Ishikawa (cell line): Measurements from ENCODE around the gene CLDN15.

Experiments used
- CEBPB ChIP-seq: IDR thresholded peaks from 2 replicates; pipeline ENCODE4 v1.6.1; 2012
- CREB1 ChIP-seq: IDR thresholded peaks from 2 replicates; pipeline ENCODE4 v1.6.1; 2012; ENCODE audit warnings: low read depth
- EGR1 ChIP-seq: IDR thresholded peaks from 2 replicates; pipeline ENCODE4 v1.6.1; 2012
- EP300 ChIP-seq: IDR thresholded peaks from 2 replicates; pipeline ENCODE4 v1.6.1; 2012; ENCODE audit warnings: borderline replicate concordance
- FOXM1 ChIP-seq: IDR thresholded peaks from 2 replicates; pipeline ENCODE4 v1.6.1; 2012; ENCODE audit warnings: low read depth, borderline replicate concordance
- NFIC ChIP-seq: IDR thresholded peaks from 2 replicates; pipeline ENCODE4 v1.6.1; 2012
- RAD21 ChIP-seq: IDR thresholded peaks from 2 replicates; pipeline ENCODE4 v1.6.1; 2012; ENCODE audit warnings: low read depth
- REST ChIP-seq: IDR thresholded peaks from 2 replicates; pipeline ENCODE4 v1.6.1; 2012; ENCODE audit warnings: low read depth, mild to moderate bottlenecking
- TAF1 ChIP-seq: IDR thresholded peaks from 2 replicates; pipeline ENCODE4 v1.6.1; 2012; ENCODE audit warnings: low read depth, mild to moderate bottlenecking
- TCF12 ChIP-seq: IDR thresholded peaks from 2 replicates; pipeline ENCODE4 v1.6.1; 2012; ENCODE audit warnings: low read depth
- TEAD4 ChIP-seq: IDR thresholded peaks from 2 replicates; pipeline ENCODE4 v1.6.1; 2012
- USF1 ChIP-seq: IDR thresholded peaks from 2 replicates; pipeline ENCODE4 v1.6.1; 2012
- YY1 ChIP-seq: IDR thresholded peaks from 2 replicates; pipeline ENCODE4 v1.6.1; 2012; ENCODE audit warnings: low read depth
- ZBTB7A ChIP-seq: IDR thresholded peaks from 2 replicates; pipeline ENCODE4 v1.6.1; 2012; ENCODE audit warnings: low read depth
- TF ChIP-seq, protein P1 (sequence below): IDR thresholded peaks from 2 replicates; pipeline ENCODE4 v1.6.1; 2012

The CLDN15 gene

DNA sequence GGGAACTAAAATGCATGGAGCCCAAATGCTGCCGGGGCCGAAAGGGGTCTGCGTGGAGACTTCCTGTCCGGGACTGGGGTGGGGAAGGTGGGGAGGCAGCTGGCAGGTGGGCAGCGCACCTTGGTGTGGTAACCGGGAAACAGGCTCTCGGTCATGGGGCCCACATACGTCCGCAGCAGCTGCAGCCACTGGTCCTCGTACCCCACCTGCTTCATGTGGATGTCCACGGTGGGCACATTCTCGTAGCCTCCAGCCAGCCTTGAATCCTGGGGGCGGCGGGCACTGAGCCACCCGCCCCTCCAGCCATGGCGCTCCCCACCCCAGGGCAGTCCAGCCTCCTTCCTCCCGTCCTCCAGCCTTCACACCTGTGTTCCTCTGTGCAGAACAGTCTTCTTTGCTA is 30.1 kb downstream of the CLDN15 start:
- TF ChIP-seq YY1 (no peak), RAD21 (no peak), ZBTB7A (no peak), CREB1 (no peak), USF1 (no peak), CEBPB (no peak), TAF1 (no peak), EP300 (no peak), EGR1 (no peak), TCF12 (no peak), FOXM1 (no peak), REST (no peak), NFIC (no peak), TEAD4 (no peak)
- TF ChIP-seq, protein P1, sequence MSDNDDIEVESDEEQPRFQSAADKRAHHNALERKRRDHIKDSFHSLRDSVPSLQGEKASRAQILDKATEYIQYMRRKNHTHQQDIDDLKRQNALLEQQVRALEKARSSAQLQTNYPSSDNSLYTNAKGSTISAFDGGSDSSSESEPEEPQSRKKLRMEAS = no peak

DNA sequence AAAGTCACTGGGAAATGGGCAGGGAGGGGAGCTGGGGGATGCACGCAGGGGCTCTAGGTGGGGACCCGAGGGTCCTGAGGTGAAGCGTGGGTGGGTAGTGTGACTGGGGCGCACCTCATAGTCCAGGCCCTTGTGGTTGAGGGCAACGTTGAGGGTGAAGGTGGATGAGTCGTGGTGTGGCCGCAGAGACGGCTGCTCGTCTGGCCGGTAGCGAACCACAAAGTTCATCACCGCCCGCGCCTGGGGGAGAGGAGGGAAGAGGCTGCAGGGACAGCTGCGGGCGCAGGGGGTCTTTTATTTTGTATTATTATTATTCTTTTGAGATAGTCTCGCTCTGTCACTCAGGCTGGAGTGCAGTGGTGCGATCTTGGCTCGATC is 30.9 kb downstream of the CLDN15 start:
- TF ChIP-seq RAD21 (no peak), YY1 (no peak), REST (no peak), ZBTB7A (no peak), USF1 (no peak), CREB1 (no peak), TEAD4 (no peak), NFIC (no peak)
- TF ChIP-seq, protein P1 = no peak

DNA sequence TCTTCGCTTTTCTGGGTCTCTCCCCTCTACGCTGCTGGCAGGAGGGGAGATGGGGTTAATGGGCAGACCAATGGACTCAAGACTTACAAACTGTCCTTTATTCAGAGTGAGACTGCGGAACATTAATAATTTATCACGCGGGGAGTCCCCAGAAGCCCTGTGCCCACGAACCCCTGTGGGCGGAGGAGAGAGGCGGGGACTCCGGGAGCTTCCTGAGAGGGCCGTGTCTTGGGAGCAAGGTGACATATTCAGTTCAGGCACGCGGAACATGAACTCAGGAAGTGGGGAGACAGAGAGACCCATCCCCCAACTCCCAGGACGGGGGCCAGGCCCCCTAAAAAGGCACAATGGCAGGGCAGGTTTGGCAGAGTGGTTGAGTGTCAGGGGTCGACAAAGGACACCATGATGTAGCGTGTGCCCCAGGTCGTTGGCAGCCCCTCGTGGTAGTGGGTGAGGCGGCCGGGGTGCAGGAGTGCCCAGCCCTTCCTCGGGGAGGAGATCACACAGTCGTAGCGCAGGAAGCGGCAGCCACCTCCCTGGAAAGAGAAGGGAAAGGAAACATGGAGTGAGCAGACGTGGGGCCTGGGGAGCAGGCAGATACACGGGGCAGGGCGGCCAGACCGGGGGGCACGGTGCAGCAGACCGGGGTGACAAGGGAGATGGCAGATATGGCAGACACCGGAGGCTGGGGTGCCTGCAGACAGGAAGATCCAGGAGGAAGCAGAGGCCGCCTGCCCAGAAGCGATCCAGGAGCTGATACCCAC is 31.5 kb downstream of the CLDN15 start:
- TF ChIP-seq RAD21 (no peak), TCF12 (no peak), USF1 (no peak)

DNA sequence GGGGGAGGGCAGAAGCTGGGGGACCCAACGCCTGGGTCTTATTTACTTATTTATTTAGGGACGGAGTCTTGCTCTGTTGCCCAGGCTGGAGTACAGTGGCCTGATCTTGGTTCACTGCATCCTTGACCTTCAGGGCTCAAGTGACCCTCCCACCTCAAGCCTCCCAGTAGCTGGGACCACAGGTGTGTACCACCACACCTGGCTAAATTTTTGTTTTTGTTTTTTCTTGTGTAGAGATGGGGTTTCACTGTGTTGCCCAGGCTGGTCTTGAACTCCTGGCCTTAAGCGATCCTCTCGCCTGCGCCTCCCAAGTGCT is 35.0 kb downstream of the CLDN15 start:
- TF ChIP-seq RAD21 (no peak), FOXM1 (no peak), YY1 (no peak), EP300 (no peak), TEAD4 (no peak), USF1 (no peak), NFIC (no peak), TAF1 (no peak)

DNA sequence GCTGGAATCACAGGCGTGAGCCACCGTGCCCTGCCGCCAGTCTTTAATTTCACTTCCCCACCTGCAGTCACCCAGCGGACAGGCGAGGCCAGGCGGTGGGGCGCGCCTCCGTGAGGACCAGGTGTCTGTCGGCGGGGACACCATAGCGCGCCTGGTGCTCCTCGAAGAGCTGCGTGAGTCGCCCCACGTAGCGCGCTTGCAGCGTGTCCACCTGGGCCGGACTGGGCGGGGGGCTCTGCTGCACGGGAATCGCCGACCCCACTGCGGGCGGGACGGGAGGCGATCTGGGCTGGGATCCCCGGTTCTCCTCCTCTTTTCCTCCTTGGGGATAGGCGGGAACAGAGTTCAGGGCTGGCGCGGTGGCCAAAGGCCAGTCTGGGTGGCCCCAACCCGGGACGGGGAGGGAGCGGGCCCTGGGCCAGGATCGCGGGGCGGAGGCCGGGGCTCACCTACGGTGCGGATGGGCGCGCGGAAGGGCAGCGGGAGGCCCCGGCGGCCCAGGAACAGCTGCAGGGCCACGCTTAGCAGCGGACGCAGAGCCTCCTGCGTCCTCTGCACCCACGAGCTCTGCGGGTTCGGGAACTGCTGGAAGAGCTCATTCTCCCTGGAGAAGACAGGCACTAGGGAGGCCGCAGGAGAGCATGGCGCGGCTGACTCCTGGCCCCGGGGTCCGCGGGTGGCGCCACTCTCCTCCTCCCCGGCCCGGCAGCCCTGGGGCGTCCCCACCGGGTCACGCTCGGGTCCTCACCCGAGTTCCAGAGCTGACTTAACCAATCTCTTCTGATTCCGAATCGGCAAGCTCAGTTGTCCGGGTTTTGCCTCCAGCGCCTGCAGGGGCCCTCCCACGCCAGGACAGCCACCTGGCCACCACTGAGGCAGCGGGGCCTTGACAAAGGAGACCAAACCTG is 35.7 kb downstream of the CLDN15 start:
- TF ChIP-seq YY1 = no peak
